BLaER1 treated with 17β-estradiol and CSF1 and Interleukin-3, amounts not matched to agents 10 nM and 100 nM (cell line): ENCODE results near the gene DCTN5.

ENCODE experiments used
- H3K27ac ChIP-seq, 11 experiments: shearing (Covaris generic); formaldehyde crosslinking; 2 replicates each; pipeline ENCODE4 v1.8.1; 2022
- H3K27me3 ChIP-seq, 11 experiments: shearing (Covaris generic); formaldehyde crosslinking; 2 replicates each; pipeline ENCODE4 v1.8.1; 2022
- H3K36me3 ChIP-seq, 11 experiments: shearing (Covaris generic); formaldehyde crosslinking; 2 replicates each; pipeline ENCODE4 v1.8.1; 2022
- H3K4me1 ChIP-seq, 10 experiments: shearing (Covaris generic); formaldehyde crosslinking; 2 replicates each; pipeline ENCODE4 v1.8.1; 2022
- H3K4me2 ChIP-seq, 11 experiments: shearing (Covaris generic); formaldehyde crosslinking; 2 replicates each; pipeline ENCODE4 v1.8.1; 2022
- H3K4me3 ChIP-seq, 10 experiments: shearing (Covaris generic); formaldehyde crosslinking; 2 replicates each; pipeline ENCODE4 v1.8.1; 2022
- H3K9ac ChIP-seq, 11 experiments: shearing (Covaris generic); formaldehyde crosslinking; 2 replicates each; pipeline ENCODE4 v1.8.1; 2022
- H3K9me3 ChIP-seq, 11 experiments: shearing (Covaris generic); formaldehyde crosslinking; replicated peaks in 1 of 11; 2 replicates each; pipeline ENCODE4 v1.8.1; 2022
- H4K20me1 ChIP-seq, 11 experiments: shearing (Covaris generic); formaldehyde crosslinking; 2 replicates each; pipeline ENCODE4 v1.8.1; 2022
- Cebpa-rat ChIP-seq, 11 experiments: shearing (Covaris generic); IDR thresholded peaks; 2 replicates each; pipeline ENCODE4 v1.8.1; 2022

The DCTN5 gene

DNA sequence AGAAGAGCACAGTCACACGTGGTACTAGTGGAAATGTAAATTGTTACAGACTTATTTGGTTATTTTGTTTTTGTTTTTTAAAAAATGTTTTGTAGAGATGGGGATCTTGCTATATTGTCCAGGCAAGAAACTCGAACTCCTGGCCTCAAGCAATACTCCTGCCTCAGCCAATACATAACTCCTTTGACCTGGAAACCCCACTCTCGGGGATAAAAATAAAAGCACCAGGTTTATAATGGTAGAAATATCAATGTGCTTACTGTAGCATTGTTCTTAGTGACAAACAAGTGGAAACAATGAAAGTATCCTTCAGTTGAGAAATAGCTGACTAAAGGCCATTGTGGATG is 83.5 kb downstream of the DCTN5 start:
- no peak overlapping the region for H3K4me2 ChIP-seq
- H3K36me3 ChIP-seq: no peaks in the 10 kb centered on the region
- no peaks in the 10 kb centered on the region for H4K20me1 ChIP-seq
- H3K27ac ChIP-seq: no peak overlapping the region
- 0 out of 20 replicates have a peak, but pooled peaks cover 0 to 2% (median 0%) of the 10 kb centered on the region in 10 experiments for H3K4me1 ChIP-seq
- H3K4me3 ChIP-seq: no peak overlapping the region
- no peak for TF ChIP-seq Cebpa-rat (IDR thresholded peaks at IDR 0.05)
- H3K9ac ChIP-seq: no peak overlapping the region
- H3K9me3 ChIP-seq: peaks cover 14 to 26% (median 18%) of the 10 kb centered on the region in 11 experiments
- no peaks in the 10 kb centered on the region for H3K27me3 ChIP-seq

DNA sequence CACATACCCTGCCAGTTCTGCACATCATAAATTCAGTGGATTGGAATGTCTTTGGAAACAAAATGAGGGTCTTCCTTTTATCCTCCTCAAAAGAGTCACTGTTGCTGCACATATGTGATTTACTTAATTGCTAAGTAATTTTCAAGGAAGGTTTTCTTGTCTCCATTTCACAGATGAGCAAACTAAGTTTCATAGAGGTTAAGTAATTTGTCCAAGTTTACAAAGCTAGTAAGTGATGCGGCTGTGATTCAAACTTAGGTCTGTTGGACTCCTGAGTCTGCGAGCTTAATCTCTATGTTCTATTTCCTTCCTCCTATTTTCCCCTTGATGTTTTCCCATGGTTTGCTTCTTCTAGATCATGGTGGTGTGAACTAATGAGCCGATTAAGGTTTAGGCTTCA is 85.4 kb downstream of the DCTN5 start:
- no peak overlapping the region for H3K4me3 ChIP-seq
- no peaks in the 10 kb centered on the region for H3K27me3 ChIP-seq
- H3K4me2 ChIP-seq: no peak overlapping the region
- no peaks in the 10 kb centered on the region for H3K36me3 ChIP-seq
- 0 out of 20 replicates have a peak, but pooled peaks cover 0 to 3% (median 0%) of the 10 kb centered on the region in 10 experiments for H3K4me1 ChIP-seq
- H3K9ac ChIP-seq: no peak overlapping the region
- no peak for TF ChIP-seq Cebpa-rat (IDR thresholded peaks at IDR 0.05)
- H3K27ac ChIP-seq: no peak overlapping the region
- H4K20me1 ChIP-seq: no peaks in the 10 kb centered on the region
- peaks cover 14 to 22% (median 18%) of the 10 kb centered on the region in 11 experiments for H3K9me3 ChIP-seq
